H1 (cell line): ENCODE data around the gene CPSF2. TPM values are rescaled to one million over a fixed set of nuclear protein-coding genes. Genes with fewer than 3 reads are reported as not detected.
"Not testable (repeated sequence)": the region's sequence is repeated elsewhere in the genome, so short reads cannot be mapped to it uniquely, and the experiment has no call there.

ENCODE experiments used
- CTCF ChIA-PET: fragments of 300-600 bp; sonication (Branson Sonifier 250); formaldehyde crosslinking; loops from one replicate; lab custom pipeline; 2021; ENCODE audit not compliant: partially characterized antibody; lab: Charles Lee
- POLR2A ChIA-PET: fragments of 300-600 bp; sonication (Branson Sonifier 250); formaldehyde crosslinking; loops from one replicate; lab custom pipeline; 2021; ENCODE audit warnings: inconsistent platforms; ENCODE audit not compliant: partially characterized antibody; lab: Charles Lee
- DNase-seq, 2 experiments: peaks; one replicate each; pipeline versions ENCODE4 v3.0.0 to v3.0.0-alpha.2; 2010 to 2022; ENCODE audit warnings: low spot score in 2 of 2, low read depth in 1 of 2, mixed read lengths in 1 of 2
- FAIRE-seq: peaks from 2 replicates; lab custom pipeline; 2011; peaks lifted over from hg19 to GRCh38; lab: Jason Lieb, UNC
- H2AFZ ChIP-seq: 2 replicates; pipeline ENCODE4 v1.8.1; 2012; ENCODE audit warnings: low read length, inconsistent platforms
- H2AK5ac ChIP-seq: 2 replicates; pipeline ENCODE4 v1.6.1; 2013; ENCODE audit warnings: low read depth, low read length
- H2BK120ac ChIP-seq: replicated peaks from 2 replicates; pipeline ENCODE3; 2013; ENCODE audit warnings: low read depth, low read length, inconsistent platforms
- H2BK12ac ChIP-seq: 2 replicates; pipeline ENCODE4 v1.6.1; 2013; ENCODE audit warnings: low read depth, low read length
- H2BK15ac ChIP-seq: 2 replicates; pipeline ENCODE4 v1.6.1; 2013; ENCODE audit warnings: low read length
- H2BK20ac ChIP-seq: 2 replicates; pipeline ENCODE4 v1.6.1; 2013; ENCODE audit warnings: low read length
- H2BK5ac ChIP-seq: 2 replicates; pipeline ENCODE4 v1.6.1; 2013; ENCODE audit warnings: low read depth, low read length
- H3K14ac ChIP-seq: 2 replicates; pipeline ENCODE4 v1.6.1; 2013; ENCODE audit warnings: inconsistent platforms; ENCODE audit not compliant: insufficient read length
- H3K18ac ChIP-seq: 2 replicates; pipeline ENCODE4 v1.6.1; 2013; ENCODE audit warnings: low read length; ENCODE audit errors: extremely low read depth
- H3K23ac ChIP-seq: 2 replicates; pipeline ENCODE4 v1.6.1; 2013; ENCODE audit warnings: inconsistent platforms; ENCODE audit not compliant: insufficient read length
- H3K23me2 ChIP-seq: 2 replicates; pipeline ENCODE4 v1.6.1; 2013; ENCODE audit warnings: low read depth, low read length
- H3K27ac ChIP-seq: 2 replicates; pipeline ENCODE4 v1.6.1; 2011; ENCODE audit warnings: low read depth, low read length, inconsistent platforms
- H3K27me3 ChIP-seq, 4 experiments: replicated peaks in 1 of 4; 1 replicate in 1 of 4; 2 replicates in 3 of 4; pipeline versions ENCODE4 v1.6.1 to v1.8.1; 2011 to 2013; ENCODE audit warnings: low read length in 3 of 4, mild to moderate bottlenecking in 3 of 4, inconsistent platforms in 2 of 4, mixed read lengths in 2 of 4, moderate library complexity in 1 of 4; ENCODE audit not compliant: control insufficient read depth in 3 of 4, insufficient read depth in 3 of 4; ENCODE audit errors: extremely low read depth in 1 of 4
- H3K36me3 ChIP-seq, 4 experiments: 2 replicates each; pipeline versions ENCODE4 v1.6.1 to v1.8.1; 2011 to 2013; ENCODE audit warnings: mild to moderate bottlenecking in 4 of 4, low read length in 3 of 4, moderate library complexity in 2 of 4, control low read depth in 1 of 4, inconsistent platforms in 1 of 4; ENCODE audit not compliant: insufficient read depth in 4 of 4, control insufficient read depth in 2 of 4
- H3K4ac ChIP-seq: replicated peaks from 2 replicates; pipeline ENCODE3; 2013; ENCODE audit warnings: low read length, low read depth, mixed read lengths, inconsistent platforms; ENCODE audit not compliant: insufficient read length
- H3K4me1 ChIP-seq, 4 experiments: replicated peaks in 1 of 4; 1 replicate in 1 of 4; 2 replicates in 3 of 4; pipeline versions ENCODE4 v1.6.1 to v1.8.1; 2011 to 2013; ENCODE audit warnings: low read length in 3 of 4, inconsistent platforms in 2 of 4, mixed read lengths in 1 of 4; ENCODE audit not compliant: insufficient read depth in 4 of 4, control insufficient read depth in 3 of 4
- H3K4me2 ChIP-seq, 2 experiments: 2 replicates each; pipeline versions ENCODE4 v1.6.1 to v1.8.1; 2011 to 2013; ENCODE audit warnings: low read depth in 2 of 2, low read length in 2 of 2, control low read depth in 1 of 2, inconsistent platforms in 1 of 2, mild to moderate bottlenecking in 1 of 2; ENCODE audit not compliant: insufficient read depth in 1 of 2
- H3K4me3 ChIP-seq, 4 experiments: fragments of 200-600, 300-600 bp in 1 of 4; sonication (generic), shearing (Covaris generic), sonication (Bioruptor Twin) in 1 of 4; 2 replicates each; pipeline versions ENCODE4 v1.5.1 to v1.8.1; 2011 to 2016; ENCODE audit warnings: low read length in 4 of 4, low read depth in 3 of 4, control low read depth in 2 of 4, inconsistent platforms in 2 of 4, mild to moderate bottlenecking in 2 of 4, mixed read lengths in 1 of 4, moderate library complexity in 1 of 4; ENCODE audit not compliant: insufficient read depth in 2 of 4; ENCODE audit errors: extremely low read depth in 1 of 4
- H3K56ac ChIP-seq: replicated peaks from 2 replicates; pipeline ENCODE3; 2013; ENCODE audit warnings: low read depth, mild to moderate bottlenecking, mixed read lengths, low read length, inconsistent platforms; ENCODE audit not compliant: insufficient read length
- H3K79me1 ChIP-seq: 2 replicates; pipeline ENCODE4 v1.6.1; 2013; ENCODE audit warnings: low read depth, low read length, control low read depth
- H3K79me2 ChIP-seq, 2 experiments: 2 replicates each; pipeline versions ENCODE4 v1.6.1 to v1.8.1; 2012 to 2013; ENCODE audit warnings: low read length in 2 of 2, mild to moderate bottlenecking in 2 of 2, inconsistent platforms in 1 of 2; ENCODE audit not compliant: insufficient read depth in 2 of 2, control insufficient read depth in 1 of 2
- H3K9ac ChIP-seq, 4 experiments: replicated peaks in 1 of 4; 1 replicate in 1 of 4; 2 replicates in 3 of 4; pipeline versions ENCODE4 v1.6.1 to v1.8.1; 2011 to 2013; ENCODE audit warnings: low read depth in 3 of 4, low read length in 3 of 4, control low read depth in 2 of 4, mild to moderate bottlenecking in 2 of 4, moderate library complexity in 2 of 4, inconsistent platforms in 1 of 4; ENCODE audit errors: extremely low read depth in 1 of 4
- H3K9me3 ChIP-seq, 2 experiments: 2 replicates each; pipeline versions ENCODE4 v1.6.1 to v1.8.1; 2012 to 2013; ENCODE audit warnings: mild to moderate bottlenecking in 2 of 2, moderate library complexity in 2 of 2, control low read depth in 1 of 2, inconsistent platforms in 1 of 2, low read depth in 1 of 2, low read length in 1 of 2, mixed read lengths in 1 of 2; ENCODE audit not compliant: insufficient read depth in 2 of 2
- H4K20me1 ChIP-seq, 2 experiments: replicated peaks in 1 of 2; 2 replicates each; pipeline versions ENCODE3 to v1.8.1; 2011 to 2013; ENCODE audit warnings: inconsistent platforms in 2 of 2, low read length in 2 of 2, mild to moderate bottlenecking in 1 of 2; ENCODE audit not compliant: insufficient read depth in 2 of 2, control insufficient read depth in 1 of 2
- H4K5ac ChIP-seq: 2 replicates; pipeline ENCODE4 v1.6.1; 2013; ENCODE audit warnings: low read length, low read depth, mixed read lengths, inconsistent platforms; ENCODE audit not compliant: insufficient read length
- H4K8ac ChIP-seq: 2 replicates; pipeline ENCODE4 v1.8.0; 2013; ENCODE audit warnings: mild to moderate bottlenecking, moderate library complexity, low read length, inconsistent platforms; ENCODE audit not compliant: insufficient read depth; ENCODE audit errors: extremely low read depth
- H4K91ac ChIP-seq: replicated peaks from 2 replicates; pipeline ENCODE3; 2013; ENCODE audit warnings: low read length, mixed read lengths, inconsistent platforms; ENCODE audit not compliant: insufficient read length
- polyA plus RNA-seq, 7 experiments: library from polyadenylated mRNA; depleted of rRNA in 3 of 7; stranded (reverse) in 5 of 7; unstranded in 2 of 7; fragments of >200 nt in 5 of 7; fragments of 200-250 nt in 2 of 7; gene quantifications; 1 replicate in 5 of 7; 2 replicates in 1 of 7; 4 replicates in 1 of 7; pipeline versions ENCODE4 v1.2.1 to v1.2.3, GENCODE V29; 2011 to 2013; ENCODE audit warnings: missing spikeins in 2 of 7, mixed read lengths in 2 of 7
- total RNA-seq: library from RNA; stranded (reverse); fragmentation: NEBNext Ultra II Directional; extraction: Animal tissue kit (Norgen Biotek cat#: 25700); gene quantifications from 2 replicates; pipeline ENCODE4 v1.2.1, GENCODE V29; 2021

CPSF2 gene
- total and polyA plus RNA-seq, 2 of the 8 experiments (the other 6 are each of a cell fraction or from before 2014, with no cell fraction given) = 11.3 to 130 TPM

DNA sequence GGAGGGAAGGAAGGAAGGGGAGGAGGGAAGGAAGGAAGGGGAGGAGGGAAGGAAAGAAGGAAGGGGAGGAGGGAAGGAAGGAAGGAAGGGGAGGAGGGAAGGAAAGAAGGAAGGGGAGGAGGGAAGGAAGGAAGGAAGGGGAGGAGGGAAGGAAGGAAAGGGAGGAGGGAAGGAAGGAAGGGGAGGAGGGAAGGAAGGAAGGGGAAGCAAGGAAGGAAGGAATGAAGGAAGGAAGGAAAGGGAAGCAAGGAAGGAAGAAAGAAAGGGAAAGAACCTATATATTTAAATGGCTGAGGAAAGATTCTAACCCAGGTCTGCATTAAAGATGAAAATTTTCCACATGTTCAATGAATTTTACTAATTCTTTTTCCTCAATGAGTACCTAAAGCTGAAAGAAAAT lies 57.4 kb downstream of the CPSF2 start:
- H4K5ac ChIP-seq, H2AK5ac ChIP-seq, H3K23me2 ChIP-seq, H3K4me2 ChIP-seq, H4K91ac ChIP-seq, CTCF ChIA-PET, H2BK12ac ChIP-seq, POLR2A ChIA-PET, H3K18ac ChIP-seq, H3K4ac ChIP-seq, H3K4me3 ChIP-seq, H2AFZ ChIP-seq, H3K9ac ChIP-seq, H2BK20ac ChIP-seq, H4K20me1 ChIP-seq, H2BK120ac ChIP-seq, H3K56ac ChIP-seq, H3K9me3 ChIP-seq, H3K27ac ChIP-seq, H3K36me3 ChIP-seq, H3K4me1 ChIP-seq, H4K8ac ChIP-seq, H2BK5ac ChIP-seq, H3K27me3 ChIP-seq, H3K14ac ChIP-seq, H3K79me1 ChIP-seq, DNase-seq, FAIRE-seq, H3K79me2 ChIP-seq, H2BK15ac ChIP-seq, H3K23ac ChIP-seq: not testable (repeated sequence)
